Amygdala (tissue), 56 donors: ENCODE data around the gene CARNS1.
A peak's percentile ranks its signal among the peaks of the same experiment; 100 is the strongest.

Source experiments
- DNase-seq, 56 donors: peaks; one replicate each; lab custom pipeline; 2025; lab: John Stamatoyannopoulos, UW

CARNS1 gene

DNA sequence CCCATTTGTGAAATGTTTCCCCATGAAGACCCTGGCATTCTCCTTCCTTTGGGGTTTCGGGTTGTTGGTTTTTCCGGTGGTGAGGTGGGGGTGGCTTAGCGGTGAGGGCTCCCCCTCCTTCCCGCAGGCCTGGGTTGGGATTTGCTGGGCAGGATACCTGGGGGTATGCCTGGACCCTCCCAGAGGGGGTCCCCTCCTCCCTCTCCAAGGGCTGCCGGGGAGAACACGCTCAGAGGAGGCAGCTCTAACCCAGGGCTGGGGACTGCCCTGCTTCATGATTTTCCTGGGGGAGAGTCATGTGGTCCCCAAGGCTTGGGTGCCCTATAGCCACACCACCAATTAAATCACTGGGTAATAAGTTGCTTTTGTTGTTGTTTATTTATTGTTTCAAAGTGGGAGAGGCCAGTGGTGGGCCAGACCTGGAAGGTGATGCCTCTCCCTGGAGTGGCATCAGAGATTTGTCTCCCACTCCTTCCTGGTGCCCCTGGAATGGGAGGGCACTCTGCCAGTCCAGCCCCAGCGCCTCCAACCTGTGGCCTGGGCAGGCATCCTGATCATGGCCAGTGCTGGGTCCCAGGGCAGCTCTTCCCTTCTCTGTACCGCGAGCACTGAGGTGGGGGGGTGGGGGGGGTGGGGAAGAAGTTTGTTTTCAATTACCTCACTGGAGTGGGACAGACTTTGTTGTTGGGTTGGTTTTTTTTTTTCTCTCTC is 40.8 kb upstream of the CARNS1 start:
- no peak for DNase-seq

DNA sequence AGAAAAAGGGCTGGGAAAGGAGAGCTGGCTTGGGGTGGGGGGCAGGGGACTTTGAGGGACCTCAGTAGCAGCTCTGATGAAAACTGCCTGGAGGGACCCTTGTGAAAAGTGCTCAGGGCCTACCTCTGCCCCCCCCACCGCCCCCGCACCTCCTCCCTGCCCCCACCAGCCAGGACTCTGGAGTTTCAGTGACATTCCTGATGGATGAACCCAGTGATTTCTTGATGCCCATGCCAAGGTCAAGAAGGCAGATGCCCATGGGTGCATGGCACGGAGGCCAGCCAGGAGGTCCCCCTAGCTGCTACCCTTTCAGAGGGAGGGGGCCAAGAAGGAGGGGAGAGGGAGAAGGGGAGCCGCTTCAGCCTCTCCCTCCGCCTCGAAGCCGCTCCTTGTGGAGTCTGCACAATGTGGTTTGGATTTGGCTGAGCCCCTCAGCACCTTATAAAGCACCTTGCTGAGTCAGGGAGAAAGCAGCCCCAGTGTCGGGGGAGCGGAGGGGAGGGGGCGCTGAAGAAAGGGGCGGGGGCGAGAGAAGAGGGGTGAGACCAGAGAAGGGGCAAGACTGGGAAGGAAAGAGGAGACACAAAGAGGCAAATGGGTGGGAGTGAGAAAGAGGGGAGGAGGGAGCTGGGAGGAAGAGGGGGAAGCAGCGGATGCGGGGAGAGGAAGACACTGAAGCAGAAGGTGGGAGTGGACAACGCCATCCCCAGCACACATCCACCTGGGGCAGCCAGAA is 40.0 kb upstream of the CARNS1 start:
- no peak for DNase-seq

DNA sequence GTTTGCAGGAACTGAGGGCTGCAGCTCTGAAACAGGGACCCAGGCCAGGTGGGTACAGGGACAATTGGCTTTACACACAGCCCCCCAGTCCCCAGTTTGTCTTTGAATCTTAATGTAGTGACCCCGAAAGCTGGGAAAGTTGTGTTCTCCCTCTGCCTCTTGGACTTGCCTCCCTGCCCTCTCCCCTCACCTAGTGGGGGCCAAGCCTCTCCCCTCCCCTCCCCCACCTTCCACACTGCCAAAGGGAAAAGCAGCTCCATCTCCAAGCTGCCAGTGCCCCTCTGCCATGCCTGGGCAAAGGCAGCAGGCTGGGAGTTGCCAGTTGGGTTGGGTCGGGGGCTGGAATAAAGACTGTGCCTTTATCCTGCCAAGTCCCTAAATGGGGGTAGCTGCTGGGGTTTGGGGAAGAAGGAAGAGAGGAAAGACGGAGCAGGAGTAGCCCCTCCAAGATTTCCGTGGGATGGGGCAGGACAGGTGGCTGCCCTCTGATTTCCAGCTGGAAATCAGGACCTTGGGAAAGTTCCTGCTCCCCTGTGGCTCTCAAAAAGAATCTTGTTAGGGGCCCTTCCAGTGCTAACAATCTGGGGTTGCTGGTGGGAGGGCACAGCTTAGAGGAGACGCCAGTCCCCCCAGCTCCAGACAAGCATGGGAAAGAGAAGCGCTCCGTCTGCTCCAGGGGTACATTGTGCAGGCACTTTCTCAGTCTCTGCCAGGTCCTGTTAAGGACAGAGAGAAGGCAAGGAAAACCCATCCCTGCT is 39.2 kb upstream of the CARNS1 start:
- no peak for DNase-seq

DNA sequence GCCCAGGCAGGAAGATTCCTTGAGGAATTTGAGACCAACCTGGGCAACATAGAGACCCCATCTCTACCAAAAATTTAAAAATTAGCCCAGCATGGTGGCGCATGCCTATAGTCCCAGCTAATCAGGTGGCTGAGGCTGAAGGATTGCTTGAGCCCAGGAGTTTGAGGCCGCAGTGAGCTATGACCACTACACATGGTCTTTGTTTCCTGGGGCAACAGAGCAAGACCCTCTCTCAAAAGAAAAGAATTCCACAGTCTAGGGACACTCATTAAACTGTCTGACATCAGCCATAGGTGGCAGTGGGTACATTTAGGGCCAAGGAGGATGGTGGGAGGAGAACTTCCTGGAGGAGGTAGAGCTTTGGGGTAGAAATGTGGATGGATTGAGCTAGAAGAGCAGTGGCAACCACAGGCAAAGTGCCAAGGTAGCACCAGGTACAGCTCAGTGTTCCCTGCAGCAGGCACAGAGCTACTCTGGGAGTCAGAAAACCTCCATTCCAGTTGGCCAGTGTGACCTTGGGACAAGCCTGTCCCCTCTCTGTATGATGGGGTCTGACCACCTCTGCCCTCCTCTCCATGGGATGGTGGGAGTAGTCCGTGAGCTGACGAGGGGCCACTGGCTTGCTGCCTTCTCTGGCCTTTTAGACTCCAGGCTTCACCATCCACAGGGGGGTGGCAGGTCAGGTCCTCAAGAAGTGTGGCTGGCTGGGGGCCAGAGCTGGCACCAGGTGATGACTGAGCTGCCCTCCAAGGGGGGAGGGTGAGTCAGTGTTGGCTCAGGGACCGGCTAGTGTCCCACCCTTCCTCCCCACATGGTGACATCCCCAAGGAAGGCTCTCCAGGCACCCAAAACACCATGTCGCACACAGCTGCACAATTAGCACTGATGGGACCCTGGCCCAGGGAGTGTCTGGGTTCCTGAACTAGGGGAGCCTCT is 38.3 kb upstream of the CARNS1 start:
- no peak for DNase-seq

DNA sequence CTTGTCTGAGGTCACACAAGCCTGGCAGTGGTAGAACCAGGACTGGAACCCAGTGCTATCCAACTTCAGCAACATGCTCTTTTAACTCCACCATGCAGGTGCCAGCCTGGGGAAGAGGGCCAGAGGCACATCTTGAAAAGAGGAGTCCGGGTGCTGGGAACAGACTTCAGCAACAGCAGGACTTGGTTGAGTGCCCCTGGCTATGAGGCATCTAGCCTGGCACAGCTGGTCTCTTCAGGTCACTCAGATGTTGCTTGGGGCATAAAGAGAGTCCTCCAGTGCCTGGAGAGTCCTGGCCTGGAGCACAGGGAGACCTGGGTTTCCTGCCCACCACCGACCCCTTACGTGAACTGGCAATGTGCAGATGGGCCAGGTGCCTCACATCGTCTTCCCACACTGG is 36.9 kb upstream of the CARNS1 start:
- no peak for DNase-seq

DNA sequence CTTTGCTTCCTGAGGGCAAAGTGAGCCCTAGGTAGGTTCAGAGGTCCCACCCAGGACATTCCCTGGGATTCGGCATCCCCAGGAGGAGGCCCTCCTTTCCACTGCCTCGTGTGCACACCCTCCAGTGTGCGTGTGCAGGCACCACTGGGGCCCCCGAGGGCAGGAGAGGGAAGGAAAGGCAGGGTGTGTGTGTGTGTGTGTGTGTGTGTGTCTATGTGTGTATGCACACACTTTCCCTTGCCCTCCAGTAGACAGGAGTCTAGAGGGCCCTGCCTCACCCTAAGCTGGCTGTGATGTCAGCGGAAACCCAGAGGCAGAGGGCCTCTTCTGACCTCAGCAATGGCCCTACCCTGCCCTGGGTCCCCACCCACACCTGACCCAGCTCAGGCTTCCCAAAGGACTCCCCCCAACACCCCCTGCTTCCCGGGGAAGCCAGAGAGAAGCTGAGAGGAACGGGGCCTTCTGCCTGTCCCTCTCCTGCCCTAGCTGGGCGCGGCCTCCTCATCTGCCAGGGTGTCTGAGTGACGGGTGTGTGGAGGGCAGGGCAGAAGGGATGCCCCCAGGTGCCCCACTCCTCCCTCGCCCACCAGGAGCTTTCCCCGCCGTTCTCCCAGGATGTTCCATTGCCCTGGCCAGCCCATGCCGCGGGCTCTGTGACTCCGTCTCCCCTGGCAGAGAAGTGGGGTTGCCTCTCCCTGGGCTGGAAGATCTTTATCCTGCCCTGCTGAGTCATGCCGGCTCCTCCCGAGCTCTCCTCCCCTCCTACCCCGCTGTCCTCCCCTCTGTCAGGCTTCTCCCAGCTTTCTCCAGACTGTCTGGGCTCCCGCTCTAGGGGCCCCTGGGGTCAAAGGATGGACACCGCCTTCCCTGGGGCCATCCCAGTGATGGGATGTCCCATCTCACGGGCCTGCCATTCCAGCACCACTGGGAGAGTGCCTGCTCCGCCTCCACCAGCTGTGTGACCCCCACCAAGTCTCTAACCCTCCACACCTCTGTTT is 36.1 kb upstream of the CARNS1 start:
- no peak for DNase-seq

DNA sequence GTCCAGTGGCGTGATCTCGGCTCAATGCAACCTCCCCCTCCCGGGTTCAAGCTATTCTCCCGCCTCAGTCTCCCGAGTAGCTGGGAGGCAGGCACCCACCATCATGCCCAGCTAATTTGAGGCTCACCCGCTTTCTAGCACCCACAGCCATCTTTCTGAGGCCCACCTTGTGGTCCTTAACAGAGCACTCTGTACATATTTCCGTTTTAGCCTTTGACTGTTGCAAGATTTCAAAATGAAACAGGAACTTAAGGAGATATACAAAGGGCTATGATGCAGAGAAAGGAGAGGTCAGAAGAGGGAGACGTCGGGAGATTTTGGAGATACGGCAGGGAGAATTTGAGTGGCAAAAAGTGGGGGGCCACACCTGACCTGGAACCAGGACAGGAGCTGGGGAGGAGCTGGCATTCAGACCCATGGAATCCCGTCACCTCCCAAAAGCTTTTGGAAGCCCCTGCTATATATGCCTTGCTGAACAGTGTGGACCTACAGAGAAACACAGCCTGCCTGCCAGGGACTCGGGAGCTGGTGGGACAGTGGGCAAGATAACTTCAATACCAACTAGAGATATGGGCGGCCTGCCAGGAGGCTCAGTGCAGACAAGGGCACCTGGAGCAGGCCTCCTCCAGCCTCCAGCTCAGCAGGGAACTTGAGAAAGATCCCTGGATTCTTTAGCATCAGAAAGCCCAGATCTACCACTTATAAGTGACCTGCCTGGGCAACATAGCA is 34.1 kb upstream of the CARNS1 start:
- no peak for DNase-seq

DNA sequence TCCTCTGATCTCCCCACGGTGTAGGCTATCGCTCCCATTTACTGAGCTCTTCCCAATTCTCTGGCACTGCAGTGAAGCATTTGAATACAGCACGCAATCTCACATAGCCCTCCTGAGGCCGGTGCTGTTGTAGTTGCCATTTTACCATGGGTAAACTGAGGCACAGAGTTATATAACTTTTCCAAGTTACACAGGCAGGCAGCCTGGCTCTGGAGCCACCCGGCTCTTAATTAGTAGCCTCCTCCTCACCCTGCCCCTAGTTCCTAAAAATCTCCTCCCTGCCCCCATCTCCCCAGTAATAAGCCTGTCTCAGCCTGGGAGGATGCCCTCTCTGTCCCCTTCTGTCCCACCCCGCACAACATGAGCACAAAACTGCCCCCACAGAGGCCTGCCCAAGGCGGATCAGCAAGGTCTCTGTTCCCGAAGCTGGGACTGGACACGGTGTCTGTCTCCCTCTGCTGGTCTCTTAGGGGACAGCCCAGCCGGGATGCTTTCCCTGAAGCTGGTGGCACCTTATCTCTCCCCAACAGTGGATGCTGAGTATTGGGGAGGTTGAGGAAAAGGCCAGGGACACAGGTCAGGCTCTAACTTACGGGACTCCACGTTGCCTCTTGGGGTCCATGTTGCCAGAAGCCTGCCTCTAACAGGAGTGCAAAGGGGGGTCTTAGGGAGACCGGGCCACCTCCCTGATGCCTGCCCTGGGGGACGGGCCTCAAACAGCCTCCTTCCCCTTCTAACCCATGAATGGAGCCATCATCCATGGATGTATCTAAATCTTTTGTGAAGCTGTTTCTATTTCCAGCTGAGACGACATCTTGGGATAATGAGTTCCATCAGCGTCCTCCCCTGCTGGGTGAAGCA is 33.0 kb upstream of the CARNS1 start:
- peak in 49 of 56 donors; percentile 20 to 88 (median 61) for DNase-seq

DNA sequence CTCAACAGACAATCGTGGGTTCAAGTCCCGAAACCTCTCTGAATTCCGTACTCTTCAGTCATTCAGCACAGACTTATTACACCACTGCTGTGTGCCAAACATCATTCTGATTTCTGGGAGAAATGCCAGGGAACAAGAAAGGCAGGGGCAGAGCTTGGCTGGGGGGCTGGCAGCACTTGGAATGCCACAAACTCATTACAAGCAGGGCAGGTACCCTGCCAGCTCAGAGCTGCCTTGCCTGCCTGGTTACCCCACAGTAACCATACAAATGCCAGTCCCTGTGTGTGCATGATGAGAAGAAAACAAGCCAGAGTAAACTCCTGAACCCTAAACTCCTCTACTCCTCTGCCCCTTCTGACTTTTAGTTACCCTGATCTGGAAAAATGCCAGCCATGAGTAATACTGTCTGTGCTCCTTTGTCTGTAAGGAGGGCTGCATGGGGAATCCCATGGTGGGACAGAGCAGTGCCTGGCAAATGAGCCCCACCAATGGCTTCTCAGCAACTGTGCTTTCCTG is 30.6 kb upstream of the CARNS1 start:
- DNase-seq: peak in 37 of 56 donors; percentile 18 to 81 (median 43)

DNA sequence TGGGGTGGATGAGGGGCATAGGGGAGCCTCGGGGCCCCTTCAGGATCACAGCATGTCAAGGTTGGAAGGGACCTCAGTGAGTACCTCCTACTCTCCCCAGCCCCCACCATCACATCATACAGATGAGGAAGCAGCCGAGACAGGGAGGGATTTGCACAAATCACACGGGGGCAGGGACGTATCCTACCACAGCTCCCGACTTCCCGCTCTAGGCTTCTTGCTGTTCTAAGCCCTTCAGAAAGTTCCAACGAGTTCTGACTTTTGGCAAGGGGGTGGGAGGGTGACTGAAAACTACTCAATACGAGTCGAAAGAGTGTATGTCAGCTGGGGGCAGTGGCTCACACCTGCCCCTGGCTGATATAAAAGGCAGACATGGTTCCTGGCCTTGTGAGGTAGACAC is 28.4 kb upstream of the CARNS1 start:
- DNase-seq: no peak

DNA sequence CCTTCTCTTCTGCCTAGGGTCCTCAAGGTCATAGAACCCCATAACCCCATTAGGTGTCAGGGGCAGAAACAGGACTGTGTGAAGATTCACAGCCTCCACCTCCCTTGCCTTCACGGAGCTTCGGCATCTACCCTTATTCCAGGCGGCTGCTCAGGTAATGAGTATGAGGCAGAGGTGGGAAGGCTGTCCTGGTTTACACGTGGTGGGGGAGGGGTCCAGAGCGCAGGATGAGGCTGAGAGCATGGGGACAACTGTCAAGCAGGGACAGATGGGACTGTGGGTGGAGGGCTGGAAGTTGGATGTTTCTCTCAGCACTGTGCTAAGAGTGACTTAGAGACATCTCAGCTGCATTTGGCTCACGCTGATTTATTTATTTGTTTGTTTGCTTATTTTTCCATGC is 28.0 kb upstream of the CARNS1 start:
- DNase-seq: no peak

DNA sequence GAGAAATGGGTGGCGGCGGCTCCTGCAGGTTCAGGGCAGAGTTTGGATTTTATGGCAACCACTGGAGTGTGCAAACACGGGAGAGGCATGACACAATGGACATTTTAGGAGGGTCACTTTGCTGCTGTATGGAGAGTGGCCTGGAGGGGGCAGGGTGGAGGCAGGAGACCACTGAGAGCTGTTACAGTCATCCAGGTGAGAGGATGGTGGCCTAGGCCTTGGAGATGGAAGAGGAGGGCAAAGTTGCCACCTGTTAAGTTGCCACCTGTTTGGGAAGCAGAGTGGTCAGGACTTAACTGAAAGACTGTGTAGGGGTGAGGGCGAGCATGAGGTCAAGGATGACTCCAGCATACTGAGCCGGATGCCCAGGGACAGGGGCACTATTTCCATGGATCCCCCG is 26.0 kb upstream of the CARNS1 start:
- DNase-seq: peak in 1 of 56 donors; percentile 24

DNA sequence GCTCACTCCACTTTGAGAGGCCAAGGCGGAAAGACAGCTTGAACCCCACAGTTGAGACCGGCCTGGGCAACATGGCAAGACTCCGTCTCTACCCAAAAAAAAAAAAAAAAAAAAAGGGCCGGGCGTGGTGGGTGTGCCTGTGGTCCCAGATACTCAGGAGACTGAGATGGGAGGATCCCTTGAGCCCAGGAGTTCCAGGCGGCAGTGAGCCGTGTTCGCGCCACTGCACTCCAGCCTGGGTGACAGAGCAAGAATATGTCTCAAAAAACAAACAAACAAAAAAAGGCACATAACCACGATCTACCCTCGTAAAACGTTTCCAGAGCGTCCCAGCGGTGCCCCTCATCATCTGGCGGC is 24.6 kb upstream of the CARNS1 start:
- no peak for DNase-seq

DNA sequence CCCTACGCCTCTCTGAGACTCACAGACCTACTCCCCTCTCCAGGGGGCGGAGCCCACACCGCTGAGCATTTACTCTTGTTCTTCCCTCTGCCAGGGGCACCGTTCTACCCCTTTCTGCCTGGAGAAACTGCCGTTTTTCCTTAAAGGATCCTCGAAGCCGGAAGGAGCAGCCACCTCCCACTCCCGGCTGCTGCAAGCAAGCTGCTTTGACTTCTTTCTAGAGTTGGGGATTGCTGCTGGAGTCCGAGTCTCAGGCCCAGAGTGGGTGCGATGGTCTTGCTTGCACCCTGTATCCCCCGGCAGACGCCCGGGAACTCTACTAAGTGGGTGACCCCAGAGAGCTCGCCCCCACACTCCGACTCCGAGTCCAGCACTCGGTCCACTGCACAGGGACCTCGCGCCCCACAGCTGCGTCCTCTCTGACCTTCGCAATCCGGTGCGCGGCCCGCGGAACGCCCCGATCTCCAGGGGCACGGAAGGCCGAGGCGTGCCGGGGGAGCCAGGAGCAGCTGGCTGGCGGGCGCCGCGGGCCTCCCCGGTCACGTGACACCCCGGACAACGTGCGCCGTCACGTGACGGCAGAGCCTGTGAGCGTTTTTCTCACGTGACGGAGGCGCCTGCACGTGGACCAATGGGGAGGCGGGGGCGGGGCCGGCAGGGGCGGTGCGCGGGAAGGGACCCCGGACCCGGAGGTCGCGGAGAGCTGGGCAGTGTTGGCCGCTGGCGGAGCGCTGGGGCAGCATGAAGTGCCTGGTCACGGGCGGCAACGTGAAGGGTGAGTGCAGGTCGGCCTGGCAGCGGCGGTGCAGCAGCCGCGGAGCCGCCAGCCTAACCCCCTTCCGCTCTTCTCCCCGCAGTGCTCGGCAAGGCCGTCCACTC is 23.9 kb upstream of the CARNS1 start, which contains the start of gene RAD9A:
Gene RAD9A (plus strand): TSS at position 683 of the 879 bp plus-strand sequence. CDS start 59 bp downstream, at position 742.
- peak; percentile 67 to 97 (median 89) for DNase-seq

DNA sequence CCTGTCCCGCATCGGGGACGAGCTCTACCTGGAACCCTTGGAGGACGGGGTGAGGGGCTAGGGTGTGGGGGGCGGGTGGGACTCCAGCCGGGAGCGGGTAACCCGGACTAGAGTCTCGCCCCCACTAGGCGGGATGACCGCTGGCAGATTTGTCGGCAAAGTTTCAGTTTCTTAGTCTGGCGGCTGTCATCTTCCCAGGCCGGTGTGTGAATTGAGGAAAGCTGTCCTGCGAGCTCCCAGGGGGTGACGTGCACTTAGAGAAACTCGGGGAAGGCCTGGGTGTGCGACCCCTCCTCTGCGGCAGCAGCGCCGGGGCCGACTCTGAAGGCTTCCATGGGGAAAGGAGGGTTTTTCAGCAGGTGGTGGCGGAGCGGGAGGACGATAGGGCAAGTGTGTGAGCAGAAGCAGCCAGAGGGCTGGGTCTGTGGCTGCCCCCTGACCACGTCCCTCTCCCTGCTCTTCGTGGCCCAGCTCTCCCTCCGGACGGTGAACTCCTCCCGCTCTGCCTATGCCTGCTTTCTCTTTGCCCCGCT is 23.2 kb upstream of the CARNS1 start:
- no peak for DNase-seq

DNA sequence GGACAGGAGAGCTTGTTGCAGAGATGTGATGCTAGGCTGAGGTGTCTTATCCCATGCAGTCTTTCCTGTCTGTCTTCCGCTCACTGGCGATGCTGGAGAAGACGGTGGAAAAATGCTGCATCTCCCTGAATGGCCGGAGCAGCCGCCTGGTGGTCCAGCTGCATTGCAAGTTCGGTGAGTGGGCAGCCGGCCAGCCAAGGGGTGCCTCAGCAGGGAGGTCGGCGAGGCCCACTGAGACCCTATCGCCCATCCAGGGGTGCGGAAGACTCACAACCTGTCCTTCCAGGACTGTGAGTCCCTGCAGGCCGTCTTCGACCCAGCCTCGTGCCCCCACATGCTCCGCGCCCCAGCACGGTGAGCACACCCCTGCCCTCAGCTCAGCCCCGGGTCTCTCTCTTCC is 22.0 kb upstream of the CARNS1 start:
- no peak for DNase-seq
